OCI-LY1 (cell line): Measurements from ENCODE around the gene RAPGEF5.

Source experiments
- H2AFZ ChIP-seq: fragments of 200-600 bp; sonication (generic), shearing (Covaris generic); 2 replicates; pipeline ENCODE4 v1.6.0; 2014; ENCODE audit warnings: antibody characterized with exemption, mild to moderate bottlenecking, low read length
- H3F3A ChIP-seq: fragments of 200-600 bp; sonication (generic), shearing (Covaris generic); 2 replicates; pipeline ENCODE4 v1.6.0; 2014; ENCODE audit warnings: mild to moderate bottlenecking, antibody characterized with exemption, low read length, moderate library complexity; ENCODE audit not compliant: insufficient read depth
- H3K27ac ChIP-seq: fragments of 200-600 bp; sonication (generic); 2 replicates; pipeline ENCODE4 v1.5.1; 2014; ENCODE audit warnings: low read length, mixed run types, mild to moderate bottlenecking, low read depth; ENCODE audit not compliant: poor library complexity, severe bottlenecking
- H3K27me3 ChIP-seq: fragments of 200-600 bp; sonication (generic); 2 replicates; pipeline ENCODE4 v1.6.0; 2014; ENCODE audit warnings: antibody characterized with exemption, mild to moderate bottlenecking, low read length, moderate library complexity; ENCODE audit not compliant: insufficient read depth
- H3K36me3 ChIP-seq: fragments of 200-600 bp; sonication (generic); 2 replicates; pipeline ENCODE4 v1.6.1; 2014; ENCODE audit warnings: mild to moderate bottlenecking, antibody characterized with exemption, low read length, moderate library complexity, mixed read lengths; ENCODE audit not compliant: insufficient read depth
- H3K4me1 ChIP-seq: fragments of 200-600 bp; sonication (generic); 2 replicates; pipeline ENCODE4 v1.5.1; 2014; ENCODE audit warnings: mild to moderate bottlenecking, low read length, moderate library complexity; ENCODE audit not compliant: insufficient read depth, severe bottlenecking
- H3K4me2 ChIP-seq: fragments of 200-600 bp; sonication (generic), shearing (Covaris generic); 2 replicates; pipeline ENCODE4 v1.6.1; 2014; ENCODE audit warnings: low read length
- H3K4me3 ChIP-seq: fragments of 200-600 bp; sonication (generic); 2 replicates; pipeline ENCODE4 v1.5.1; 2014; ENCODE audit warnings: low read length, low read depth, mild to moderate bottlenecking, mixed read lengths; ENCODE audit not compliant: poor library complexity, severe bottlenecking
- H3K79me2 ChIP-seq: fragments of 200-600 bp; shearing (Covaris generic); 2 replicates; pipeline ENCODE4 v1.6.1; 2016; ENCODE audit warnings: mixed run types, low read length, mixed read lengths; ENCODE audit not compliant: insufficient read depth
- H3K9ac ChIP-seq: fragments of 200-600 bp; sonication (generic), shearing (Covaris generic); 2 replicates; pipeline ENCODE4 v1.6.1; 2014; ENCODE audit warnings: mild to moderate bottlenecking, low read length, mixed read lengths
- H3K9me2 ChIP-seq: fragments of 200-600 bp; sonication (generic), shearing (Covaris generic); 2 replicates; pipeline ENCODE4 v1.6.1; 2014; ENCODE audit warnings: low read depth, mild to moderate bottlenecking, low read length, mixed read lengths
- H3K9me3 ChIP-seq: fragments of 200-600 bp; shearing (Covaris generic); 2 replicates; pipeline ENCODE4 v1.6.1; 2014; ENCODE audit warnings: low read length, mixed read lengths
- H4K20me1 ChIP-seq: fragments of 200-600 bp; sonication (generic), shearing (Covaris generic); 2 replicates; pipeline ENCODE4 v1.6.0; 2016; ENCODE audit warnings: mild to moderate bottlenecking, low read length; ENCODE audit not compliant: insufficient read depth
- CTCF ChIP-seq: fragments of 200-600 bp; sonication (generic), shearing (Covaris generic); IDR thresholded peaks from 2 replicates; pipeline ENCODE4 v1.5.1; 2017; ENCODE audit warnings: mild to moderate bottlenecking, antibody characterized with exemption, low read length, moderate library complexity, mixed read lengths
- EZH2 ChIP-seq: fragments of 200-600 bp; sonication (generic), shearing (Covaris generic); IDR thresholded peaks from 2 replicates; pipeline ENCODE4 v1.8.0; 2017; ENCODE audit warnings: borderline replicate concordance, mixed run types, mild to moderate bottlenecking, antibody characterized with exemption, low read length, moderate library complexity, mixed read lengths

The RAPGEF5 gene

GRCh38 chr7:22319424-22320403 lies 37.2 kb downstream of the RAPGEF5 start:
- H2AFZ ChIP-seq, result no peak overlapping the region
- H3K4me1 ChIP-seq, result peaks cover 17% of the 10 kb centered on the region
- H3F3A ChIP-seq, result no peaks in the 10 kb centered on the region
- H3K79me2 ChIP-seq, result peaks cover 56% of the 10 kb centered on the region
- H3K4me3 ChIP-seq, result no peak overlapping the region
- H4K20me1 ChIP-seq, result no peaks in the 10 kb centered on the region; the same call in 1 of the 2 replicates
- TF ChIP-seq EZH2, result no peak
- no peak for TF ChIP-seq CTCF
- H3K27ac ChIP-seq, result no peak overlapping the region
- H3K27me3 ChIP-seq, result no peaks in the 10 kb centered on the region
- H3K9me3 ChIP-seq, result no peaks in the 10 kb centered on the region
- no peak overlapping the region for H3K4me2 ChIP-seq
- no peaks in the 10 kb centered on the region for H3K9me2 ChIP-seq
- H3K36me3 ChIP-seq, result peaks cover 13% of the 10 kb centered on the region; the same call in 1 of the 2 replicates
- no peak overlapping the region for H3K9ac ChIP-seq

GRCh38 chr7:22318376-22318775 lies 38.6 kb downstream of the RAPGEF5 start:
- TF ChIP-seq EZH2 (no peak), CTCF (no peak)
- H3K9me2 ChIP-seq, result no peaks in the 10 kb centered on the region
- no peak overlapping the region for H3K4me3 ChIP-seq
- no peak overlapping the region for H3K27ac ChIP-seq
- H3K4me2 ChIP-seq, result no peak overlapping the region
- H3K9ac ChIP-seq, result no peak overlapping the region
- H3F3A ChIP-seq, result no peaks in the 10 kb centered on the region
- H4K20me1 ChIP-seq, result no peaks in the 10 kb centered on the region; the same call in 1 of the 2 replicates
- H3K9me3 ChIP-seq, result no peaks in the 10 kb centered on the region
- no peaks in the 10 kb centered on the region for H3K27me3 ChIP-seq
- H3K79me2 ChIP-seq, result peaks cover 43% of the 10 kb centered on the region
- peaks cover 26% of the 10 kb centered on the region for H3K36me3 ChIP-seq
- peaks cover 5% of the 10 kb centered on the region for H3K4me1 ChIP-seq
- no peak overlapping the region for H2AFZ ChIP-seq

GRCh38 chr7:22317632-22318031 lies 39.3 kb downstream of the RAPGEF5 start:
- Histone ChIP-seq H3K4me3 (no peak overlapping the region), H4K20me1 (no peaks in the 10 kb centered on the region), H3K9ac (no peak overlapping the region), H3K27ac (no peak overlapping the region), H3K79me2 (peaks cover 35% of the 10 kb centered on the region), H3F3A (no peaks in the 10 kb centered on the region), H3K36me3 (peaks cover 34% of the 10 kb centered on the region), H3K4me2 (no peak overlapping the region), H3K4me1 (no peaks in the 10 kb centered on the region), H3K27me3 (no peaks in the 10 kb centered on the region), H3K9me2 (no peaks in the 10 kb centered on the region), H2AFZ (no peak overlapping the region), H3K9me3 (no peaks in the 10 kb centered on the region)
- TF ChIP-seq CTCF (no peak), EZH2 (no peak)
